ENCODE results near the gene STOX2. TPM values are rescaled to one million over a fixed set of nuclear protein-coding genes. Genes with fewer than 3 reads are reported as not detected.

STOX2 gene
- total RNA-seq, 2 donors from 2014 or later = 18.5 to 25.8 TPM

DNA sequence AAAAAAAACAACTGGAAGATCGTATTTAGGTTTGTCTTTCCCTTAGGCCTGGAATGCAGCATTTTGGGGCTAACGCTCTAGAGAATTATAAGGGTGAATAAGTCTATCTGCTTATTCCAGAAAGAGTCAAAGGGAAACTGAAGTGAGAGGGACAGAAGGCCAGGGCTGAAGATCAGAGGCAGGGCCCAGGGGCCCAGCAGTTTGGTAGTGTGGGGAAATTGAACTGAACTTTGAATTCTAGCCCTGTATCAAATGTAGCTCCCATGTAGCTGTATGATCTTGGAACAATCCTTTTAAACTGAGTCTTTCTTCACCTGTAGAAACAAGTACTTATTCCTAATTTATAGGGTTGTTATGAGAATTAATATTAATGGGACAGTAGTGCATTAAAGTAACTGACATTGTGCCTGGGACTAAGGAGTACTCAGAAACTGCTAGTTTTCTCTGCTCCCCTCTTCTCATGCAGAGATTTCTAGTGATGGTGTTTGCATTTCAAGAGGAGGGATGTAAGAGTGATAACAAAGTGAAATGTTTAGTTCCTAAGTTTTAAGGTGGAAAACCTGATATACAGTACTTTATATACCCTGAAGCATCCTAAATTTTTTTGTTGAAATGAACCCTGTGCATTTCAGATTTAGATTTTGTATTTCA lies 30.4 kb downstream of the STOX2 start:
- no peak overlapping the region for H3K27ac ChIP-seq
- TF ChIP-seq, protein P1, sequence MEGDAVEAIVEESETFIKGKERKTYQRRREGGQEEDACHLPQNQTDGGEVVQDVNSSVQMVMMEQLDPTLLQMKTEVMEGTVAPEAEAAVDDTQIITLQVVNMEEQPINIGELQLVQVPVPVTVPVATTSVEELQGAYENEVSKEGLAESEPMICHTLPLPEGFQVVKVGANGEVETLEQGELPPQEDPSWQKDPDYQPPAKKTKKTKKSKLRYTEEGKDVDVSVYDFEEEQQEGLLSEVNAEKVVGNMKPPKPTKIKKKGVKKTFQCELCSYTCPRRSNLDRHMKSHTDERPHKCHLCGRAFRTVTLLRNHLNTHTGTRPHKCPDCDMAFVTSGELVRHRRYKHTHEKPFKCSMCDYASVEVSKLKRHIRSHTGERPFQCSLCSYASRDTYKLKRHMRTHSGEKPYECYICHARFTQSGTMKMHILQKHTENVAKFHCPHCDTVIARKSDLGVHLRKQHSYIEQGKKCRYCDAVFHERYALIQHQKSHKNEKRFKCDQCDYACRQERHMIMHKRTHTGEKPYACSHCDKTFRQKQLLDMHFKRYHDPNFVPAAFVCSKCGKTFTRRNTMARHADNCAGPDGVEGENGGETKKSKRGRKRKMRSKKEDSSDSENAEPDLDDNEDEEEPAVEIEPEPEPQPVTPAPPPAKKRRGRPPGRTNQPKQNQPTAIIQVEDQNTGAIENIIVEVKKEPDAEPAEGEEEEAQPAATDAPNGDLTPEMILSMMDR (IDR thresholded peaks at IDR 0.05) = no peak

DNA sequence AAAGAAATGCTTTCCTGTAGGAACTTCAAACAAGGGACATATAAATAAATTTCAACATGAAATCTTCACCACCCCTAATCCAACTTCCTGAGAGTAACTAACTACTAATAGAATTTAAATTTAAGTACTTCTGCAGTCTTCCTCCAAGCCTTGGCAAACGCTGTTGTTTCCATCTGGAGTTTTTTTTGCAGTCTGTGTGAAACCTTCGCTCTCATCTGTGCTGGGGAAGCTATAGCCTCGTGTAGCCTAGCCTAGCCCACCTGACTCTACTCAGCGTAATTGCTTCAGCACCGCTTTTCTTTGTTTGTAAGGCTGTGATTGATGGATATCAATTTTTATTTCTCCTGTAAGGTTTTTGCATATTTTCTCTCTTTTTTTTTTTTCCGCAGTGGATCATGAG lies 30.9 kb downstream of the STOX2 start:
- no peaks in the 10 kb centered on the region for H3K9me3 ChIP-seq
- no peaks in the 10 kb centered on the region for H3K36me3 ChIP-seq
- H3K27ac ChIP-seq = no peak overlapping the region
- no peaks in the 10 kb centered on the region for H3K27me3 ChIP-seq
- TF ChIP-seq, protein P1 (IDR thresholded peaks at IDR 0.05) = no peak
- no peak overlapping the region for H3K4me3 ChIP-seq
- DNase-seq (ENCODE audit: low spot score) = no peak
- peaks cover 0 to 12% of the 10 kb centered on the region in 2 donors for H3K4me1 ChIP-seq

More for the DNA sequence above, 30.4 kb downstream of the STOX2 start:
- H3K27me3 ChIP-seq = no peaks in the 10 kb centered on the region
- no peak overlapping the region for H3K4me3 ChIP-seq
- H3K4me1 ChIP-seq = peaks cover 0 to 12% of the 10 kb centered on the region in 2 donors
- no peaks in the 10 kb centered on the region for H3K9me3 ChIP-seq
- no peaks in the 10 kb centered on the region for H3K36me3 ChIP-seq
- DNase-seq (ENCODE audit: low spot score) = no peak

DNA sequence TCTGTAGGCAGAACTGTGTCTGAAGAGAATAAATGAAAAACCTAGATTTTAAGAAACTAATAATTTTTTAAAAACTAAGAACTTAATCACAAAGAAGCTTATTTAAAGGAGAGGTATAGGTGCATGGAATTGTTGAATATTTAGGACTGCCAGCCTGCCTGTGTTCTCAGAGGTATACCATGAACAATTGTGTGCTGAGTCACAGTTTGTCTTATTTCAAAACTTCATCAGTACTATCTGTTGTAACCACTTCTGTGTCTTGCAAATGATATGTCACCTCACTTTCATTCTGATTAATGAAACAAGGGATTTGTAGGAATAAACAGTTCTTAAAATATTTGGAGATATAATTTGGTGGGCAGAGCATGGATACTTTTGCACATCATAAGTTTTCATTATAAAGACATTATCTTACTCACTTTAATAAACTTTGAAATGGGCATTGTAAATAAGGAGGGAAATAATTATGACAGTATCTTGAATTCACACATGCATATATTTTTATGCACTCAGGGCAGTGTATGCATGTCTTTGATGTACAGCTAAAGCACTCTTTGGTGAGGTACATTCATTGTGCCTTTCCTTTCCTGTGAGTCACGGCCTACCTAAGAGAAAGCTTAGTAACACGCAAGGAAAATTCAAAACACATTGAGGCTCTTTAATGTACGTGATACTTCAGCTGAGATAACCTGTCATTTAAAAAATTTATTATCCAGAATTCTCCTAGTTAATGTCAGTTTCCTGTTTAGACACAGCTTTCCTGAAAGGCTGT lies 31.7 kb downstream of the STOX2 start:
- no peaks in the 10 kb centered on the region for H3K36me3 ChIP-seq
- peaks cover 0 to 12% of the 10 kb centered on the region in 2 donors for H3K4me1 ChIP-seq
- no peaks in the 10 kb centered on the region for H3K9me3 ChIP-seq
- H3K27ac ChIP-seq = no peak overlapping the region
- H3K27me3 ChIP-seq = no peaks in the 10 kb centered on the region
- DNase-seq (ENCODE audit: low spot score) = no peak
- H3K4me3 ChIP-seq = no peak overlapping the region
- TF ChIP-seq, protein P1 (IDR thresholded peaks at IDR 0.05) = no peak

DNA sequence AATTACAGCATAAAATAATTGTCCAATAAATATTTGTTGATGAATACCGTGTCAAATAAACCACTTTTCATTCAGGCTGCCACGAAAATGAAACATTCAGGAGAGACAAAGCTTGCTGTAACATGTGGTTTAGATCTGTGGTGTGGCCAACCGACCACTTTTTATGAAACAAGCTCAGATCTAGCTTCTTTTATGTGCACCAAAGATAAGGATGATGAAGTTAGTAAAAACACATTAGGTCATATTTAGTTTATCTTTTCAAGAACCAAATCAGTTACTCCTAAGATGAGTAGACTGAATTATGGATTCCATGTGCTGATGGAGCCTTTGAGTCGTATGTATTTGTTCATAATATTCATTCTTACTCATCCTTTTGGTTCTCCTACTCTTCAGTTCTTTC lies 35.8 kb downstream of the STOX2 start:
- no peaks in the 10 kb centered on the region for H3K9me3 ChIP-seq
- no peak overlapping the region for H3K4me3 ChIP-seq
- TF ChIP-seq, protein P1 (IDR thresholded peaks at IDR 0.05) = no peak
- peaks cover 0 to 3% of the 10 kb centered on the region in 2 donors for H3K4me1 ChIP-seq
- H3K27ac ChIP-seq = no peak overlapping the region
- H3K27me3 ChIP-seq = no peaks in the 10 kb centered on the region
- no peak for DNase-seq (ENCODE audit: low spot score)
- H3K36me3 ChIP-seq = no peaks in the 10 kb centered on the region

DNA sequence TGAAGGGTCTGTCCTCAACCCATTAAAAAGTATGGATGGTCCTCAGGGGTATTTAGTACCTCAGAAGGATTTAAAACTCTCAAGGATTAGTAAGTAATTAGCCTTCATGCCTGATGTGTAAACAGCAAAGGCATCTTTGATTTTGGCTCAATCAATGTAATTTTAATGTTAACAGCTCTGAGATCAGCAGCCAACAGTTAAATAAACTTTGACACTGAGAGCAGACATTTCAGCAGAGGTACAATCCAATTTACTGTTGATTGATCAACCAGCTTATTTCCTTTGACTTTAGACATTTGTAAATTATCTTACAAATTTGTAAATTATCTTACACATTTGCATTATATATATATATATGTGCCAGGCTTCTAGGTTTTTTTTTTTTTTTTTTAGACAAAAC lies 36.9 kb downstream of the STOX2 start:
- Histone ChIP-seq H3K27ac (no peak overlapping the region), H3K4me1 (no peaks in the 10 kb centered on the region), H3K9me3 (no peaks in the 10 kb centered on the region), H3K27me3 (no peaks in the 10 kb centered on the region), H3K4me3 (no peak overlapping the region), H3K36me3 (no peaks in the 10 kb centered on the region)
- DNase-seq (ENCODE audit: low spot score) = no peak
- TF ChIP-seq, protein P1 (IDR thresholded peaks at IDR 0.05) = no peak
